ACC112 (cell line): ENCODE data around the gene CLCN6.

Source experiments
- H2AFZ ChIP-seq: fragments of 200-600 bp; sonication (generic); one replicate; pipeline ENCODE4 v1.6.0; 2017; ENCODE audit warnings: antibody characterized with exemption, low read length; ENCODE audit not compliant: unreplicated experiment
- H3K27ac ChIP-seq: fragments of 200-600 bp; sonication (generic); 2 replicates; pipeline ENCODE4 v1.5.1; 2014; ENCODE audit warnings: low read depth, mild to moderate bottlenecking, antibody characterized with exemption, low read length, moderate library complexity
- H3K27me3 ChIP-seq: fragments of 200-600 bp; sonication (generic); 2 replicates; pipeline ENCODE4 v1.6.1; 2014; ENCODE audit warnings: mild to moderate bottlenecking, antibody characterized with exemption, low read length, moderate library complexity, mixed read lengths; ENCODE audit not compliant: insufficient read depth
- H3K36me3 ChIP-seq: fragments of 200-600 bp; sonication (generic); 2 replicates; pipeline ENCODE4 v1.6.1; 2016; ENCODE audit warnings: mild to moderate bottlenecking, antibody characterized with exemption, low read length, moderate library complexity, mixed read lengths; ENCODE audit not compliant: insufficient read depth
- H3K4me1 ChIP-seq: fragments of 200-600 bp; sonication (generic); one replicate; pipeline ENCODE4 v1.6.1; 2016; ENCODE audit warnings: low read length, mixed read lengths; ENCODE audit not compliant: insufficient read depth, unreplicated experiment, control insufficient read depth
- H3K4me3 ChIP-seq: fragments of 200-600 bp; sonication (generic); 2 replicates; pipeline ENCODE4 v1.5.1; 2014; ENCODE audit warnings: mild to moderate bottlenecking, low read depth, low read length
- H3K79me2 ChIP-seq: fragments of 200-600 bp; sonication (generic); one replicate; pipeline ENCODE4 v1.6.0; 2016; ENCODE audit warnings: low read length; ENCODE audit not compliant: control insufficient read depth, unreplicated experiment, insufficient read depth

Gene CLCN6

GRCh38 chr1:11833497-11833896 is 27.5 kb downstream of the CLCN6 start:
- Histone ChIP-seq H3K4me3 (no peak overlapping the region), H3K4me1 (no peaks in the 10 kb centered on the region), H3K79me2 (no peaks in the 10 kb centered on the region), H2AFZ (no peak overlapping the region), H3K27ac (no peak overlapping the region), H3K36me3 (0 out of 2 replicates have a peak, but pooled peaks cover 10% of the 10 kb centered on the region), H3K27me3 (no peaks in the 10 kb centered on the region)

GRCh38 chr1:11833900-11834299 is 27.9 kb downstream of the CLCN6 start:
- H3K36me3 ChIP-seq = 0 out of 2 replicates have a peak, but pooled peaks cover 7% of the 10 kb centered on the region
- H3K27me3 ChIP-seq = no peaks in the 10 kb centered on the region

GRCh38 chr1:11835441-11836225 is 29.6 kb downstream of the CLCN6 start:
- Histone ChIP-seq H3K79me2 (no peaks in the 10 kb centered on the region), H3K36me3 (0 out of 2 replicates have a peak, but pooled peaks cover 6% of the 10 kb centered on the region), H2AFZ (no peak overlapping the region), H3K27ac (no peak overlapping the region), H3K27me3 (no peaks in the 10 kb centered on the region), H3K4me1 (no peaks in the 10 kb centered on the region), H3K4me3 (no peak overlapping the region)

More at GRCh38 chr1:11833900-11834299, 27.9 kb downstream of the CLCN6 start:
- H3K4me3 ChIP-seq = no peak overlapping the region
- no peak overlapping the region for H3K27ac ChIP-seq
- H3K4me1 ChIP-seq = no peaks in the 10 kb centered on the region
- no peak overlapping the region for H2AFZ ChIP-seq
- no peaks in the 10 kb centered on the region for H3K79me2 ChIP-seq

DNA sequence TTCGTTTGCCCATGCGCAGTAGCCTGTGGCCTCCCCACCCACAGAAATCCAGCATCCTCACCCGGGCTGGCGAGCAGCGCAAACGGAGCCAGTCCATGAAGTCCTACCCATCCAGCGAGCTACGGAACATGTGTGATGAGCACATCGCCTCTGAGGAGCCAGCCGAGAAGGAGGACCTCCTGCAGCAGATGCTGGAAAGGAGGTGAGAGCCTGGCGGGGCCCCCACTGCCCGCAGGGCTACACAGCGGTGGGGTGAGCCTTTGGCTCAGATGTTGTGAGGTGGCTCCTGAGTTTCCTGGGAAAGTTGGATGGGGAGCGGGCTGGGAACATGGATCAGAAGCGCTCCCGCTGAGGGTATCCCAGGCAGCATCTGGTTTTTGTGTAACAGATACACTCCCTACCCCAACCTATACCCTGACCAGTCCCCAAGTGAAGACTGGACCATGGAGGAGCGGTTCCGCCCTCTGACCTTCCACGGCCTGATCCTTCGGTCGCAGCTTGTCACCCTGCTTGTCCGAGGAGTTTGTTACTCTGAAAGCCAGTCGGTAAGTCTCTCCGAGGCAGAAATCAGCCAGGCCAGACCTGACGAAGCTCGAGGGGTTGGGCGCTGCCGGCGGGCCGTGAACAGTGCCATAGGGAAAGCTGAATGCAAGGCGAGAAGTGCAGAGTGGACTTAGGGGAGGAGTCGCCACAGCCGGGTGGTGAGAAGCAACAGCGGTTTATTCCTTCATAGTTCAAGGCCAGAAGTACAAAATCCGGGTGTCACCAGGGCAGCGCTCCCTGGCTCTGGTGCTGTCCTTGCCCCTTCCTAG is 31.2 kb downstream of the CLCN6 start:
- H2AFZ ChIP-seq = no peak overlapping the region
- no peak overlapping the region for H3K27ac ChIP-seq
- no peaks in the 10 kb centered on the region for H3K4me1 ChIP-seq
- no peak overlapping the region for H3K4me3 ChIP-seq
- H3K79me2 ChIP-seq = no peaks in the 10 kb centered on the region
- H3K36me3 ChIP-seq = peaks cover 15% of the 10 kb centered on the region; the same call in 1 of the 2 replicates
- H3K27me3 ChIP-seq = no peaks in the 10 kb centered on the region

GRCh38 chr1:11837767-11838348 is 31.9 kb downstream of the CLCN6 start:
- Histone ChIP-seq H2AFZ (no peak overlapping the region), H3K4me3 (no peak overlapping the region), H3K79me2 (no peaks in the 10 kb centered on the region), H3K27me3 (no peaks in the 10 kb centered on the region), H3K27ac (no peak overlapping the region), H3K4me1 (no peaks in the 10 kb centered on the region), H3K36me3 (peaks cover 15% of the 10 kb centered on the region; the same call in 1 of the 2 replicates)

DNA sequence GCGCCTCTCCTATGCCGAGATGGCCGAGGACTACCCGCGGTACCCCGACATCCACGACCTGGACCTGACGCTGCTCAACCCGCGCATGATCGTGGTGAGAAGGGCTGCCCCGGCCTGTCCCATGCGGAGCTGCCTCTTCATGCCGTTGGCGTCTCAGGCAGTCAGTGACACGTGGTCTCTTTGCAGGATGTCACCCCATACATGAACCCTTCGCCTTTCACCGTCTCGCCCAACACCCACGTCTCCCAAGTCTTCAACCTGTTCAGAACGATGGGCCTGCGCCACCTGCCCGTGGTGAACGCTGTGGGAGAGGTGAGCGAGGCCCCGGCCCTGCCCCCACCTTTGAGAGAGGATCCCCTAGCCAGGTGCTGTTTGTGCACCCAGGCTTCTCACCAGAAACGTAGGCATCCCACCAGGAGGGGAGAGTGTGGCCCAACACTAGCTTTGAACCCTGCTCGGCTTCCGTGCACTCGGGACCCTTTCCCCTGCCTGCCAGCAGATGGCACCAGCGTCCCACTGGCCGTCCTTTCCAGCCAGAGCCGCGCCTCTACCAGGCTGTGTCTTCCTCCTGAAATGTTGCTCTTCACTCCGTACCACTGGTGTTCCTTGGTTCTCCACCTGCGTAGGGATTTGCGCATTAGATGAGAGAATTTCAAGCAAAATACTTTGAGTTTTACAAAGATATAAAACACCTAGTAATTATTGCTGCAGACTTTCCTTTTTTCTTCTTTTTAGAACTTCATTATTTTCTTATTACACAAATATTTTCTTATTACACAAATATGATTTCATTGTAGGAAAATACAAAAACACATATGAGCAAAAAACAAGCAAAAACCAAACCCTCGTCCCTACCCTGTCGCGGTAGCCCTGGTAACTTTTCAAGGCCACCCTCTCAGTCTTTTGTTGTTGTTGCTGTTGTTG is 32.6 kb downstream of the CLCN6 start:
- Histone ChIP-seq H3K27ac (no peak overlapping the region), H3K4me1 (no peaks in the 10 kb centered on the region), H2AFZ (no peak overlapping the region), H3K27me3 (no peaks in the 10 kb centered on the region), H3K79me2 (no peaks in the 10 kb centered on the region), H3K36me3 (peaks cover 15% of the 10 kb centered on the region; the same call in 1 of the 2 replicates), H3K4me3 (no peak overlapping the region)

- no peak overlapping the region for H3K27ac ChIP-seq
- H3K27me3 ChIP-seq = no peaks in the 10 kb centered on the region
- no peak overlapping the region for H3K4me3 ChIP-seq
- no peaks in the 10 kb centered on the region for H3K4me1 ChIP-seq
- no peak overlapping the region for H2AFZ ChIP-seq
- H3K36me3 ChIP-seq = peaks cover 20% of the 10 kb centered on the region; the same call in 1 of the 2 replicates
- no peaks in the 10 kb centered on the region for H3K79me2 ChIP-seq
These were observed 34.0 kb downstream of the CLCN6 start for GRCh38 chr1:11839727-11840705.

GRCh38 chr1:11841245-11842153 is 35.5 kb downstream of the CLCN6 start:
- Histone ChIP-seq H3K36me3 (peaks cover 22% of the 10 kb centered on the region; the same call in 1 of the 2 replicates), H3K27me3 (no peaks in the 10 kb centered on the region), H3K4me3 (no peak overlapping the region), H3K27ac (no peak overlapping the region), H2AFZ (no peak overlapping the region), H3K4me1 (no peaks in the 10 kb centered on the region), H3K79me2 (no peaks in the 10 kb centered on the region)
